NCI-H526 treated with DMSO at 0.1 percent for 48 hours (cell line): ENCODE results near the gene FAM120C.
A peak's percentile ranks its signal among the peaks of the same experiment; 100 is the strongest.

Experiments
- DNase-seq: peaks from one replicate; lab custom pipeline; 2025; lab: John Stamatoyannopoulos, UW

The FAM120C gene

GRCh38 chrX:54043056-54043455, 140.0 kb downstream of the FAM120C start:
- DNase-seq = no peak

- peak; percentile 13 for DNase-seq
Observed at GRCh38 chrX:54042609-54043021, 140.4 kb downstream of the FAM120C start.

- DNase-seq = peak; percentile 82
Observed at GRCh38 chrX:54030329-54030728, 152.7 kb downstream of the FAM120C start.

GRCh38 chrX:54029529-54030143, 153.4 kb downstream of the FAM120C start:
- peak; percentile 68 for DNase-seq

- DNase-seq = no peak
Observed at GRCh38 chrX:54024350-54024749, 158.7 kb downstream of the FAM120C start.
